ENCODE measurements around the gene RBCK1. TPM values are rescaled to one million over a fixed set of nuclear protein-coding genes. Genes with fewer than 3 reads are reported as not detected.

The RBCK1 gene
- total and polyA plus RNA-seq, 8 donors = 30.7 to 211 (median 98.2) TPM

- Histone ChIP-seq H3K36me3 (peaks cover 10 to 70% (median 60%) of the 10 kb centered on the region in 4 donors), H3K4me1 (peaks cover 6 to 21% (median 18%) of the 10 kb centered on the region in 4 donors), H3K9me3 (no peaks in the 10 kb centered on the region), H3K27ac (peak overlapping the region; percentile 23 to 69 (median 62)), H3K27me3 (no peaks in the 10 kb centered on the region), H3K4me3 (no peak overlapping the region)
- TF ChIP-seq POLR2AphosphoS5 (IDR thresholded peaks at IDR 0.05) (no peak), EP300 (IDR thresholded peaks at IDR 0.05) (no peak), POLR2A (IDR thresholded peaks at IDR 0.05) (no peak), CTCF (IDR thresholded peaks at IDR 0.05) (no peak)
- 75 to 91% (median 83%) methylated on average over 19 to 24 of the region's 24 CpGs for WGBS, 5 donors
- intact Hi-C loops (cut with DNase I; ENCODE audit: low total_unique reads) = no loop called here
- no peak for DNase-seq
Observed at GRCh38 chr20:396252-396618, 11.9 kb upstream of the RBCK1 start.

DNA sequence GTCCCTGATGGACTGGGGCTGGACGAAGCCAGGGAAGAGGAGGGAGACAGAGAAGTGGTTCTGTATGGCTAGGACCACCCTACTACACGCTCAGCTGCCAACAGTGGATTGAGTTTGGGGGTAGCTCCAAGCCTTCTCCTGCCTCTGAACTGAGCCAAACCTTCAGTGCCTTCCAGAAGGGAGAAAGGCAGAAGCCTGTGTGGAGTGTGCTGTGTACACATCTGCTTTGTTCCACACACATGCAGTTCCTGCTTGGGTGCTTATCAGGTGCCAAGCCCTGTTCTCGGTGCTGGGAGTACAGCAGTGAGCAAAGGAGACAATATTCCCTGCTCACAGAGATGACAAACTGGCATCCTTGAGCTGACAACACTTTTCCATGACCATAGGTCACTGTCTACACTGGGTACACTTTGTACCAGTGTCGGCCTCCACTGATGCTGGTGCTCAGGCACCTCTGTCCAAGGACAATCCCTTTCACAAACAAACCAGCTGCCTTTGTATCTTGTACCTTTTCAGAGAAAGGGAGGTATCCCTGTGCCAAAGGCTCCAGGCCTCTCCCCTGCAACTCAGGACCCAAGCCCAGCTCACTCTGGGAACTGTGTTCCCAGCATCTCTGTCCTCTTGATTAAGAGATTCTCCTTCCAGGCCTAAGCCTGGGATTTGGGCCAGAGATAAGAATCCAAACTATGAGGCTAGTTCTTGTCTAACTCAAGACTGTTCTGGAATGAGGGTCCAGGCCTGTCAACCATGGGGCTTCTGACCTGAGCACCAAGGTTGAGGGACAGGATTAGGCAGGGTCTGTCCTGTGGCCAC lies 11.3 kb upstream of the RBCK1 start:
- Histone ChIP-seq H3K9me3 (no peaks in the 10 kb centered on the region), H3K36me3 (peaks cover 10 to 64% (median 54%) of the 10 kb centered on the region in 4 donors)

DNA sequence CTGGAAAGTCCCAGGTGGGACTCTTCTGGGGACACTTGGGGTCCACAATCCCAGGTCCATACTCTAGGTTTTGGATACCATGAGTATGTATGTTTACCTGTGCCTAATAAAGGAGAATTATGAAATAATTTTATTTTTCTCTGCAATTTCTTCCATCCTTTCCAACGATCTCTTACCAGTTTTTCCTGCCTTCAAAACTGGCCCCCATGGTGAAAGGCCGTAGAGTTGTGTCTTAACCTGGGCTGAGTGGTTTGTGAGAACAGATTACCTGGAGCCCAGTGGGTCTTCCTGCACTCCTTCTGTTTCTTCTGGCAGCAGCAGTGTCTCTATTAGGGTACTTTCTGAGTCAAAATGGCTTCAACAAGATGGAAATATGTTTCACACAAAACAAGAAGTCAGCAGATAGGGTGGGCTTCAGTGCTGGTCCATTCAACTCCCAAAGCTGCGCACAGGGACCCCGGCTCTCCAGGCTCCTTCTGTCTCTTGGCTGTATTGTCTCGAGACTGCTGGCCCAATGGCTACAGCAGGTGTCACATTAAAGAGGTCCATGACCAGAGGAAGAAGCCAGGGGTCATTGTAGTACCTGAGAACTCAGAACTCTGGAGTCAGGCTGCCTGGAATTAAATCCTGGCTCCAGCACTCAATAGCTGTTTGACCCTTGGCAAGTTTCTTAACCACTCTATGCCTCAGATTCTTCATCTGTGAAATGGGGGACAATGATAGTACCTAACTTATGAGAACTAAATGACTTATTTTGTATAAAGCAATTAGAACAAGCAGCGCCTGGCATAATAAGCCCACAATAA lies 10.5 kb upstream of the RBCK1 start:
- DNase-seq = no peak
- Histone ChIP-seq H3K27me3 (no peaks in the 10 kb centered on the region), H3K27ac (peak overlapping the region; percentile 23 to 69 (median 62)), H3K9me3 (no peaks in the 10 kb centered on the region), H3K36me3 (peaks cover 10 to 56% (median 46%) of the 10 kb centered on the region in 4 donors), H3K4me3 (no peak overlapping the region), H3K4me1 (peaks cover 6 to 21% (median 19%) of the 10 kb centered on the region in 4 donors)
- 79 to 90% (median 89%) methylated on average over 6 of the region's 6 CpGs for WGBS, 5 donors
- TF ChIP-seq POLR2AphosphoS5 (IDR thresholded peaks at IDR 0.05) = no peak
- TF ChIP-seq CTCF (IDR thresholded peaks at IDR 0.05) = no peak
- TF ChIP-seq POLR2A (IDR thresholded peaks at IDR 0.05) = no peak
- no peak for TF ChIP-seq EP300 (IDR thresholded peaks at IDR 0.05)
- intact Hi-C loops (cut with DNase I; ENCODE audit: low total_unique reads) = no loop called here

More for the DNA sequence above, 11.3 kb upstream of the RBCK1 start:
- peak overlapping the region; percentile 23 to 69 (median 62) for H3K27ac ChIP-seq
- H3K4me1 ChIP-seq = peaks cover 6 to 21% (median 17%) of the 10 kb centered on the region in 4 donors
- H3K27me3 ChIP-seq = no peaks in the 10 kb centered on the region
- no peak for TF ChIP-seq POLR2A (IDR thresholded peaks at IDR 0.05)
- TF ChIP-seq CTCF (IDR thresholded peaks at IDR 0.05) = no peak
- TF ChIP-seq POLR2AphosphoS5 (IDR thresholded peaks at IDR 0.05) = peak in 2 of 3 donors; percentile 34 to 49
- TF ChIP-seq EP300 (IDR thresholded peaks at IDR 0.05) = no peak
- WGBS, 5 donors = 37 to 58% (median 50%) methylated on average over 4 of the region's 4 CpGs
- peak; percentile 69 to 73 for DNase-seq
- intact Hi-C loops (cut with DNase I; ENCODE audit: low total_unique reads) = no loop called here
- H3K4me3 ChIP-seq = no peak overlapping the region

GRCh38 chr20:399182-399707 lies 8.9 kb upstream of the RBCK1 start:
- Histone ChIP-seq H3K36me3 (peaks cover 10 to 40% (median 34%) of the 10 kb centered on the region in 4 donors), H3K27me3 (no peaks in the 10 kb centered on the region), H3K9me3 (no peaks in the 10 kb centered on the region), H3K4me3 (no peak overlapping the region), H3K4me1 (peaks cover 6 to 21% (median 19%) of the 10 kb centered on the region in 4 donors), H3K27ac (no peak overlapping the region)
- intact Hi-C loops (cut with DNase I; ENCODE audit: low total_unique reads) = no loop called here
- no peak for DNase-seq
- TF ChIP-seq POLR2AphosphoS5 (IDR thresholded peaks at IDR 0.05) (no peak), POLR2A (IDR thresholded peaks at IDR 0.05) (no peak), EP300 (IDR thresholded peaks at IDR 0.05) (no peak), CTCF (IDR thresholded peaks at IDR 0.05) (no peak)
- WGBS, 5 donors = 87 to 97% (median 96%) methylated on average over 9 of the region's 9 CpGs

Measured in stomach (tissue), 9 donors.